GM18499 (cell line): ENCODE data around the gene COPS7A.
A peak's percentile ranks its signal among the peaks of the same experiment; 100 is the strongest.

Experiments
- ATAC-seq: cut with Tn5 transposase; IDR thresholded peaks from one replicate; pipeline ENCODE4 v1.9.1; 2021; ENCODE audit warnings: moderate number of reproducible peaks; ENCODE audit not compliant: insufficient read depth, unreplicated experiment

The COPS7A gene

DNA sequence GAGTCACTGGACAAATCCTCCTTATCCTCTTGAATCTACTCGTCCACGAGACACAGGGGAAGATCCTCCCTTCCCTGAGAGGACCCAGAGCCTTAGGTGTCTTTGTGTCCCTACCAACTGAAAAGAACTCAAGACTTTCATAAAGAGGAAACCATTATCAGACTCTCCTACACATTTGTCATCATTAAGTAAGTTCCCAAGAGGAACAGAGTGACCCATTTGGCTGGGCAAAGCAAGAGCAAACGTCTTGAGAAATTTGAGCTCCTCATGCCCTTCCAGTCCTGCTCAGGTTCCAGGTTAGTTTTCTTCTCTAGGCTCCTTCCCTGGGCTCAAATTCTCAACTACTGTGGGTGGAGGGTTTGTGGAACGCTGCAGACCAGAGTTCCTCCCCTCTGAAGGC is 23.4 kb downstream of the COPS7A start:
- ATAC-seq: no peak

DNA sequence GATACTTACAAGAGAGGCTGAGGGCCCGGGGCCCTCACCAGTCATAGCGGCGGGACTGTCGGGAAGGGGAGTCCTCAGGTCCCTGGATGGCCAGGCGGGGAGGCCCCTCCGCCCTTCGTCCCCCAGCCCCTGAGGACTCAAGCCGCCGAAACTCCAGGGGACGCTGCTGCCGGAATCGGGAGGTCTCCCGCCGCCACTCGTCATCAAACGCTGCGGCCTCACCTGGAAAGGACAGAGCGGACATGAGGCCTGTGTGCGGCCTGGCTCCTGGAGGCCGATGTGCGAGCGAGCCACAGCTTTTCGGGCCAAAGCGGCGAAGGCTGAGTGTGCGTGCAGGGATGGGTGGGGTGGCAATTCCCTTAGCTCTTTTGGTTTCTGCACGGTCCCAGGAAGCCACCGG is 24.9 kb downstream of the COPS7A start:
- no peak for ATAC-seq

DNA sequence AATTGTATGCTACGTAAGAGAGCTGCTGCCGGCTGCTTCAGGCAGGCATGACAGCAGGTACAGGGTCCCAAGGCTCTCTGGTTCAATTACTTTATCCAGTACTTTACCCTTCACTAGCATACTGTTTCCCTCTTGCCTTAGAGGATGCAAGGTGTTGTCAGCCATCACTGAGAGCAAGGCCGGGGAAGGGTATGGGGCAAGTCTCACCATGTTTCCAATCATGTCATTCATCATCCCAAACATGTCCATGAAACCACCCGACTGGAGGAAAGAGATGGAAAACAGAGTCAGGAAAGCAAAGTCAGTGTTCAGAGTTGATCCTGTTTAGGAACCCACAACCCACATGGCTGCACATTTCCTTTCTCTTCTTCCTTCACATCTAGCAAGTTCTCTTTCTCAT is 26.7 kb downstream of the COPS7A start:
- no peak for ATAC-seq

DNA sequence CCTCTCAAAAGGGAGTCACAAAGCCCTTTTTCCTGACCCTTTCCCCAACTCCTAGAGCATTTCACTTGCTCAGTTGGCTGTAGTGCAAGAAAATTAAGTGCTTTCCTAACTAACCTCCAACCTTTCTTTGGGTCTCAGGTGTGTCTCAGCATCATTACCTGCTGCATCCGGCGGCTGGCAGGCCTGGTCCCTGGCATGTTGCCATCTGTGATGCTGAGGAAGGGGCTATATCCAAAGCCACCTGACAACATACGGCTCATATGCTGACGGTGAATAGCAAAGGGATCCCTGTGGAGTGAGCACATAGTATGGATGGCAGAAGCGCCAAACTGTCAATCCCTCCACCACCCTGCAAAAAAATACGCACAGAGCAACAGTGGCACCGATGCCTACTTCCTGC is 27.9 kb downstream of the COPS7A start:
- no peak for ATAC-seq

DNA sequence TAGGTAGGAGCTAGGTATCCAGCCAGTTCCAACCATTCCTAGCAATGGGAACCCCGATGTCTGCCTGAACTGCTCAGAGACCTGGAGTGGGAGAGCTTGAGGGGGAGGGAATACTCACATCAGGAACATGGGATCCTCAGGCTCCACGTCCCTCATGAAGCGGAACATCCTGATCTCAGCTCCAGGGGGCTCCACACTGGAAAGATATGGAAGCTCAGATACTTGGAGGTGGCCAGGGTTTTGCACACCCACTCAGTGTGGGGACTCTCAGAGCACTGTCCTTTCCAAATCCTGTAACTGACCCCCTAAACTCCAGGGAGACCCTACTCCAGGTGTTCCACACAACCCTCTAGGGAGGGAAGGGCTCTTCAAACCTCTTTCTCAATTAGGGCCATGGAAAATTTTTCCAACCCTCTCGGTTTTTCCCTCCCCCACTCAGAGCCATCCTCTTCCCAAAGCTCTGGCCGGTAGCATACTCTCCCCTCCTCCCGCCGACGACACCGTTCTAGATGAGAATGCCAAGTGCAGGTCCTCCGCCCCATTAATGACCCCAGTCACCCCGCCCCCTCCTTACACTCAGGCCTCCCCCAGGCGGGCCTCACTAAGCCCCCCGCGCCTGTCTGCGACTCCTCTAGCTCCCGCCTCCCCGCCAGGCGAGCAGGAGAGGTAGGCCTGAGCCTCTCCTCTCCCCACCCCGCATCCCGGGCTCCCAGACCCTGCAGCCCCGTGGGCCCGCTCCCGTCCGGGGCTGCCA is 28.5 kb downstream of the COPS7A start:
- ATAC-seq: no peak

DNA sequence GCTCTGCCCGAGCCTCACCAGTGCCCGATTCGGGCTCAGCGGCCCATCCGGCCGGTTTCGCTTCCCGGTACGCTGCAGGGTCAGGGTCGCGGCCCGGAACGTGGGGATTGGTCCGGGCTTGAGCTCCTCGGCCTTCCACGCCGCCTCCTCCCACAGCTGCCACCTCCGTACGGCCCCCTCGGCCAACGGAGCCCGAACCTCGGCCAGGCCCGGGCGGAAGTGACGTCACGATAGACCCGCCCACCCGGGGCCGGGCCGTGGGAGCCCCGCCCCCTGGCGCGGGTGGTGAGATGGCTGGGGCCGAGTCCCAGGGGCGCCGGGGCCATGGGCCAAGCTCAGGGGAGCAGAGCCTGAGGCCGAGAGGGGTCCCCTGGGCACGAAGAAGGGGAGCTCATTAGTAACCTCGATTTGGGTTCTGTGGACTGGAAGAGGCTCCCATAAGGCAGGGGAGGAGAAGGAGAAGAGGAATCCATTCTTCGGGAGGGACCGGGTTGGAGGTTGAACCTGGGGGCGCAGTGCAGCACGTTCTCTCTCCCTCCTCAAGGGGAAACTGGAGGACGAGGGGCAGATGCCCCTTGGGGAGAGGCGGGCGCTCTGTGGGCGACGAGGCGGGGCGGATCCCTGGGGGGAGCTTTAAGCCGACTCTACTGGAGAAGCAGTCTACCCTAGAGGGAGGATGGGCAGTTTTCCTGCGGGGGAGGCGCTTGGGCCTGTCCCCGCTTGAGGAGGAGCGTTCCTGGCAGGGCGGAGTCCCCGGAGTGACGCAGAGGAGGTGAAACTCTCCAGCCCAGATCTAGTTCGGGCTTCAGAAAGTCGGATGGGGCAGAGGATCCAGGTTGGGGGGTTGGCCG is 29.3 kb downstream of the COPS7A start, which contains the start of gene MLF2:
TSS of gene MLF2 (minus strand) at position 221 of the 851 bp plus-strand sequence. CDS start 807 bp downstream, outside the sequence.
- ATAC-seq: peak; percentile 94

DNA sequence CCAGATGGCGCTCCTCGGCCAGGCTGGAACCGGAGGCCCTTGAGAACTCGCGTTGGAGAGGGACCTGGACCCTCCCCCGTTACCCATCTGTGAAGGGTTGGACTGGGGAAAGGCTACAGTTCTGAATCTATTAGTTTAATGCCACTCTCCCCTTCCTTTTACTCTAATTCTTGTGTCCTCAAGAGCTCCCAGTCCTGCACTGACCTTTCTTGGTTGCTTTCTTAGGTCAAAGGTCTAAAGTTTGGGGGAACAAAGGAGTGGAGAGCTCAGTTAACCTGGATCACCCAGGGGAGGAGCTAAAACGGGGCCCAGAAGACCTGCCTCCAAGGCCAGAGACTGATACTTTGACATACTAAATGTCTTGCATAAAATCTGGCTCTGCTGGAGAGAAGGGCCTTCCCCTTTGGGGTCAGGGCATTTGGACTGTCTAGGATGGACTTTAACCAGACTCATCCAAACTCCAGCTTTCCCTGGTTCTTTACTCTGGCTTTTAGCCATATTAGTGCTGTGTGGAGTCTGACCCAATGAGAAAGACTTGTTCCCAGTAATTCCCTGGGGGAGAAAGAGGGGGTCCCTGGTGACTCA is 30.0 kb downstream of the COPS7A start:
- ATAC-seq: no peak

DNA sequence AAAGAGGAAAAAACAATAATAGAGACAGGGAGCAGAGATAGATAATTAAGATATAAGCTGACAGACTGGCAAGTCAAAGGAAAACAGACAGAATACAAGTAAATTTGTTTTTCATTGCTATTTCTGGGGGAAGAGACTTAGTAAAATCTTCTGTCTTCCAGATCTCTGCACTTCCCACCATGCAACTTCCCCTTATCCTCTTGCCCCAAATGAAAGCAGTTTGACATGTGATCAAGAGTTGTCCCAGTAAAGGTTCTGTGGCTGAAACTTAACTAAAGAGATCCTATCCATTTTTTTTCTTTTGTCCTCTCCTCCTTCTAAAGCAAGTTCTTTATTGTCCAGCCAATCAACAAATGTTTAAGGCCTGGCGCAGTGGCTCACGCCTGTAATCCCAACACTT is 30.6 kb downstream of the COPS7A start:
- no peak for ATAC-seq

DNA sequence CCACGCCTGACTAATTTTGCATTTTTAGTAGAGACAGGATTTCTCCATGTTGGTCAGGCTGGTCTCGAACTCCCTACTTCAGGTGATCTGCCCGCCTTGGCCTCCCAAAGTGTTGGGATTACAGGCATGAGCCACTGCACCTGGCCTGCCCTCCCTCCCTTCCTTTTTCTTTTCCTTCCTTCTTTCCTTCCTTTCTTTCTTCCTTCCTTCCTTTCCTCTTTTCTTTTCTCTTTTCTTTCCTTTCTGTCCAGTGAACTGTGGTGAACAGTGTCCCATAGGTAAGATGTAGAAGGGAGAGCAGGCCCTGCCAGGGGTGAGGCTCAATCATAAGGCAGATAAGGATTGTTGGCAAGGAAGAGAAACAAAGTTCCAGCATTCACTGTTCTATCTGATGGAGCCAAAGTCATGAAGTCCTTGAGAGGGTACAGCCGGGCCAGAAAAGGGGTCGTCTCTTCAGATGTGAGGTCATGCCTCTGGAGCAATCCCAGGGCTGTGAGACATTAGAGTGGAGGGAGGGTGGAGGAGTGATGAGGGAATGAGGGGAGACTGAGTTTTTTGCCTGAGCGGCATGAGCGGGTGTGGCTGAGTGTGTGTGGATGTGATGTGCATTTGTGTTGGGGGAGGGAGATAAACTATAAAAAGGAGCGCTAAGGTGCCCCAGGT is 33.3 kb downstream of the COPS7A start:
- ATAC-seq: no peak

DNA sequence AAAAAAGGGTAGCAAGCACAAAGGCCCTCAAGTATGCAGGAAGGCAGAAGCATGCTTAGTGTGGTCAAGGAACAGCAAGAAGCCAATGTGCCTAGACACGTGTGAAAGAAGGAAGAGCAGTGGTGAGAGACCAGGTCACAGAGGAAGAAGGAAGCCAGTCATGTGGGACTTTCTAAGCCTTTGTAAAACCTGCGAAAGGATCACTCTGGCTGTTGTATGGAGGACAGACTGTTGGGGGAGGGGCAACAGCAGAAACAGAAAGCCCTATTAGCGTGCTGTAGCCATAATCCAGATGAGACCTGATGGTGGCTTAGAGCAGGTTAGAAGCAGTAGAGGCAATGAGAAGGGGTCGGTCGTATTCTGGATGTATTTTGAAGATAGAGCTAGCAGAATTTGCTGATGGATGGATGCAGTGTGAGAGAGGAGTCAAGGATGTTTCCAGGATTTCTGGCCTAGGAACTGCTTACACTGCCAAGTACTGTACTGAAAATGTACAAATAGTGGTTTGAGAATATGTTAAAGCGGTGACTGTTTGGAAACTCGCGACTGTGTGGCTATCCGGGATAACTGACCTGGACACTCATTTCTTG is 34.8 kb downstream of the COPS7A start:
- ATAC-seq: no peak

DNA sequence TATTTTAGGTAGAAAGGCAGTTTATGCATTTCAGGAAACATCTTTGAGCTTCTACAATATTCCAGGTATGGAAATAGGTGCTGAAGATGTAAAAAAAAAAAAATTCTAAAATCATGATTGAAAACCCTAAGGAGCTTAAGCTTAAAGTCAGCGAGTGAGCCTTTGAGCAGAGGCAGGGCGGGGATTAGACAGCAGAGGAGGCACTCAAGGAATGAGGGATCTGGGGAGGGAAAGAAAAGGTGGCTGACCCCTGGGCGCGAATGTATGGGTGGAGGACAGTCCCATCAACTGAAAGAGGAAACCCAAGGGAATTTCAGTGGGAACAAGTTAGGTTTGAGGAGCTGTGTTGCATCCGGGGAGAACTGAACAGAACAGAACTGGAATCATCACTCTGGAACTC is 35.9 kb downstream of the COPS7A start:
- no peak for ATAC-seq

DNA sequence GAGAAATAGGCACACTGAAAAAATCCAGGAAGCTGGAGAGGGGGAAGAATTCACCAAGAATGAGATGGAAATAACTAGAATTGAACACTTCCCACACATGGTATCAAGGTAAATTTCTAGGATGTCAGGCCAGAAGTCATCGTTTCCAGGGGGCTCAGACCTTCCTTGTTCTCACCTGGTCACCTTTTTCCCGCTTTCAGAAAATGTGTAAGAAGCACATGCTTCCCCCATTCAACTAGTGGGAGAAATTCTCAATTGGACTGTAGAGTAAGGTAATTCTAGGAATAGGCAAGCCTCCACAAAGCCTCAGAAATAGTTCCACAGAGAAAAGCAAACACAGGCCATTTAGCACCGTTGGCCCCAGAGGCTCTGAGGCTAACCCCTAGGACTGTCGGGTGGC is 39.5 kb downstream of the COPS7A start:
- ATAC-seq: no peak

DNA sequence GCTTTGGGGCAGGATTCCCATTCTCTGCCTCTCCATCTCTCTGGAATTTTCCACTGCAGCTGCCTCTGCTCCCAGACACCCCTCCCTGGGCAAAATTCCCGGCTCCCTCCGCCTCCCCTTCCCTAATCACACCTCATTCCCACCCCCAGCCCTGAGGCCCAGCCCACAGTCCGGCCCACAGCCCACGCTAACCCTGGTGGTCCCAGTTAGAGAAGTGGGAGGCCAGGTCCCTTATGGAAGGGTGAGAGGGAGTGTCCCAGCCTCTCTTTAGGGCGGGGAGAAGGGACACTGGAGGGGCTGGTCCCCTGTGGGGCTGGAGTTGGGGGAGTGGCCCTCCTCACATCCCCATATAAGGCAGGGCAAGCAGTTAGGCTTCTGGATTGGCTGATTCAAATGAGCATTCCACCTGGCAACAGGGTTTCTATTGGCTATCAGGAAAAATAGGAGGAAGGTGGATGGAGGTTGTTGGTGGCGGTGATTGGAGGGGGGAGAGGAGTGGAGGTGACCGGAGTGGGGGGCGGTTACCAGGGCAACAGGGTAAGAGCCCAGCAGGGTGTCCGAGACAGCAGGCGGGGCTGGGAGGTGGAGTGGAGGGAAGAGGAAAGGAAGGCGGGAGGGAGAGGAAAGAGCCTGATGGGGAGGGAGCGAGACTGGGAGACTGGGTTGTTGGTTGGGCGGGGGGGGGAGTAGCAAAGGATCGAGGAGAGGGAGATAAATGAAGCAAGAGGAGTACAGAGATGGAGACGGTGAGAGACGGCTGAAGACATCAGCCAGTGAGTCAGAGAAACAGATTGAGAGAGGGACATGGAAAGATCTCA is 40.4 kb downstream of the COPS7A start:
- ATAC-seq: peak; percentile 77

DNA sequence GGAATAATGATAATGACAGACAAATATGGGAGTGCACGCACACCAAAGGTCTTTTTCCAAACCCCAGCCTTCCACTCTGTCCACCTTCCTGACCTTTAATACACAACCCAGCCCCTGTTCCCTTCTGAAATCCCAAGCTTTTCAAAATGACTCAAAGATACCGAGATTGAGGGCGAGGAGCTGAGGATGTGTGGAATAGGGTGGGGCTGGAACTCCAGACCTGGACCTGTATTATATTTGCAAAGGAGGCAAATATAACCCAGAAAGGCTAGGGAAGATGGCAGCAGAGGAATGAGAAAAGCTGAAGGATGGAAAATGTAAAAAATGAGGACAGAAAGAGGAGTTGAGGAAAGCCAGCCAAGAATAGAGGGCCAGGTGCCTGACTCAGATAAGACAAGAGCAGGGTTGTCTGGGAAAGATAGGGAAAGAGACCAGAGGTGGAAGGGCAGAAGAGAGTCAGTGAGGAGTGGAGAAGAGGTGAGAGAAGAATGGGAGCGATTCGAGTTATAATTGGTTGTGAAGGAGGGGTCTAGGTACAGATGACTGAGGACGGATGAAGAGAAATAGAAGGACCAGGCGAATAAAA is 41.3 kb downstream of the COPS7A start:
- ATAC-seq: no peak

DNA sequence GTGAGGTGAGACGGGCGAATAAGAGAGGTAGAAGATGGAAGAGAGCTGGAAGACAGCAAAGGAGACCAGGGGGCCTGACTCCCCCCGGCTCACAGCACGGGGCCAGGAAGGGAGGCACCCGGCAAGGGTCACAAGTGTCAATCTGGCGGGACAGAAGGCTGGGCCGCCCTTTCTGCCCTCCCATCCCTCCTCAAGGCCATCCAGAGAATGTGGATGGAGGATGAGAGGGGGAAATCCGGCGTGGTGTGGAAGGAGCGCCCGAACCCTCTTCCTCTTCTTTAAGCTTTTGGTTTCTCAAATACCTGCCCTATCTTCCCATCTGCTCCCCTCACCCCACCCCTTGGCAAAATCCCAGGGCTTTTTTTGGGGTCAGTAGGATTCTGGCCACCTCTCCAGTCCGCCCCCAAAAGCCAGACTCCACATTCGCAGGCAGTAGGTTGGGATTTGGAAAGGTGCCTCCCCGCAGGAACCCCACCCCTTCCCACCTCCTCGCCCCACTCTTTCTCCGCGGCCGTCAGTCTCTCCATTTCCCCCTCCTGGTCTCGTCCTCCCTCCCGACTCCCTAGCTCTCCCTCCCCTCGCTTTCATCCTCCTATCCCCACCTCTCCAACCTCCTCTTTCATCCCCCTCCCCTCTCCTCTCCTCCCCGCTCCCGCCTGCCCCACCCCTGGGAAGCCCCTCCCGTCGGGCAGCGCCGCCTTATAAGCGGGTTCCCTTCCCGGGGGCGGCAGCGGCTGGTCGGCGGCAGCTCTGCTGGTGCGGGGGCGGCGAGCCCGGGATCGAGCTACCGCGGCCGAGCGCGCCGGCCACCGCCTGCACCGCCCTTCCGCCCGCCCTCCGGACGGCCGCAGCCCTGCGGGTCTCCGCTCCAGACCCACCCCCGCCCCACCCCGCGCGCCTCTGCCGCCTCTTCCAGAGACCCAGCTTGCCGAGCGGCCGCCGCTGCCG is 42.1 kb downstream of the COPS7A start, which contains the start of gene PTMS:
TSS of gene PTMS (plus strand) at position 730 of the 948 bp plus-strand sequence. CDS start 343 bp downstream, outside the sequence.
- ATAC-seq: no peak

DNA sequence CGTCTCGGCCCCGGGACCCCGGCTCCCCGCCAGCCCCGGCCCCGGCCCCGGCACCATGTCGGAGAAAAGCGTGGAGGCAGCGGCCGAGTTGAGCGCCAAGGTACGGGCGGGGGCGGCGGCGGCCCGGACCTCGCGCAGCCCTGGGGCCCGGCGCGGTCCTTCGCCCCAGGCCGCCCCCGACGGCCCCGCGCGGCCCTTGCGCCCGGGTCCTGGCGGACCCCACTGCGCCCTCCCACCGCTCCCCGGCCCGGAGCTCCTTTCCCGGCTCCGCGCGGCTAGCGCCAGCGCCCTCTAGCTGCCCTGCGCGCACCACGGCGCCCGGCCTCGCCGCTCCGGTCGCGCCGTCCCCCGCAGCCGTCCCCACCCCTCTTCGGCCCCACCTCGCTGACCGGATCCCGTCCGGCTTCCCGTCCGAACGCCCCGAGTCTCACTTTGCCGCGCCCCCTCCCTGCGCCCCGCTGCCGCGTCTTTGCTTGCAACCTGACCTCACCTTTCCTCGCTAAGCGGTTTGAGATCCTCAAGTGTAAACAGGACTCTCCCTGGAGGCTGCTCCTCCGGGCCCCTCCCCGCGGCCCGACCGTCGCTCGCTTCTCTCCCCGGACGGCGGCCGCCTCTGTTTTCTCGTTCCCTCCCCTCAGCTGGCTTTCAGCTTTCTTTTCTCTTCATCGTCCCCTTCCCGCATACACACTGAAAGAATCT is 43.0 kb downstream of the COPS7A start:
- ATAC-seq: no peak
